ENCODE measurements around the gene SPIC.

DNA sequence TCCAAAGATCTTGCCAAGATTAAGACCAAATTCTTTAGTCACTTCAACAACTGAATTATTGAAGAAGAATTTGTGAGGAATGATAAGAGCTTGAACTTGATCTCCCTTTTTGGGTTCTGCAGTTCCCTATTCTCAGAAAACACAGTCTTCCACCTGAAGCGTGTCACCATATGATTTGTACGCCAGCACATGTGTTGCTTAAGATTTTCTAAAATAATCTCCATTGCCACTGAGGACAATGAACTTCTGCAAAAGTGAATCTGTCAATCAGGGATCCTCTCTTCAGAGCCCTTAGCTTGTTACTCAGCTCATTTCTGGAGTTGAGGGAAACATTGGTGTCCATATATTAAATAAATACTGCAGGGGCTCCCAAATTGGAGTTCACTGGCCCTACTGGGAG, 4.2 kb upstream of the SPIC start:
- no peak for TF ChIP-seq EZH2 (IDR thresholded peaks at IDR 0.05; ENCODE audit: insufficient read depth, poor library complexity, severe bottlenecking)
- no peak for TF ChIP-seq EZH2phosphoT487 (IDR thresholded peaks at IDR 0.05; ENCODE audit: insufficient read depth, low read depth)
